A549 treated with DMSO at 1 μM for 4 hours (cell line): ENCODE measurements around the gene TNFSF9. TPM values are rescaled to one million over a fixed set of nuclear protein-coding genes. Genes with fewer than 3 reads are reported as not detected.

ENCODE experiments used
- total RNA-seq: library from RNA; stranded (reverse); fragments of 200-300 nt; extraction: Qiagen RNA extraction; gene quantifications from 5 replicates; pipeline ENCODE4 v1.2.3, GENCODE V29; 2022; ENCODE audit warnings: low read depth

The TNFSF9 gene, protein sequence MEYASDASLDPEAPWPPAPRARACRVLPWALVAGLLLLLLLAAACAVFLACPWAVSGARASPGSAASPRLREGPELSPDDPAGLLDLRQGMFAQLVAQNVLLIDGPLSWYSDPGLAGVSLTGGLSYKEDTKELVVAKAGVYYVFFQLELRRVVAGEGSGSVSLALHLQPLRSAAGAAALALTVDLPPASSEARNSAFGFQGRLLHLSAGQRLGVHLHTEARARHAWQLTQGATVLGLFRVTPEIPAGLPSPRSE
- total RNA-seq: 5.4 to 8.2 TPM (median 6.7 TPM) in 5 replicates

GRCh38 chr19:6530386-6531162 is at the start of gene TNFSF9:
Gene TNFSF9 (plus strand): TSS chr19:6531026. CDS start chr19:6531037, 11 bp downstream.

DNA sequence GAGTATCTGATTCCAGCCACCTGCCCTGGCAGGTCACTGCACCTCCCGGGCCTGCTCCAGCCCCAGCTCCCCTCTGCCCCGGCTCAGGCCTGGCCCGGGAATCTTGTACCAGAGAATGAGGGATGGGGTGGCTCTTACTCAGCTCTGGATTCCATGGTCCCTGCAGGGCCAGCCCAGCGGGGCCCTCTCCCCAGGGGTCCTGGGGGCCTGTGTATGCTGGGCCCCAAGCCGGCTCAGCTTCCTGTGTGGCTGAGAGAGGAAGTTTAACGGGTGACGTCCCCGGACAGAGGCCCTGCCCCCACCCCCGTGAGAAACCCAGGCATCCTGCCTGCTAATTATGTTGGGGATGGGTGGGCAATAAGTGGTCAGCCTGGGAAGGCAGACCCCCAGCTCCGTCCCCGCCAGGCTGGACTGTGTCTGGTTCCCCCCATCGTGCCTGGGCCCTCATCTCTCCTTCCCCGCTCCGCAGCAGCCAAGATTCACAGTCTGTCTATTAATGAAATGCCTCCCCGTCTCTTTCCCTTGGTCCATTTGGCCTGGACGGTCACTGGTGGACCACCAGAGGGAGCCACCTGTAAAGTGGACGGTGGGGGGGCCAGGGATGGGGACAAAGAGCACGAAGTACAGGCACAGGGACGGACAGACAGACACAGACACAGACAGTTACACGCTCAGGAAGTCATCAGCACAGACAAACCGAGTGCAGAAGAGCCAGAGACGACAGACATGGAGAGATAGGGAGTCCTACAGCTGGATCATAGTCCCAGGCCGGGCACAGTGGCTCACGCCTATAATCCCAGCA is 49.1 kb upstream of the TNFSF9 start, which contains the start of gene DENND1C:
Gene DENND1C, minus strand, starts transcription at position 247 of the 802 bp plus-strand sequence. Its CDS starts 92 bp downstream, at position 155.

GRCh38 chr19:6501740-6502648 is 28.8 kb upstream of the TNFSF9 start, which contains the start of gene TUBB4A:
Gene TUBB4A (minus strand): TSS chr19:6502309. CDS start chr19:6502212, 97 bp downstream.

Other genes starting within 250 kb of the TNFSF9 start
- not detected in 5 replicates for gene ACER1, start 197.4 kb upstream of the TNFSF9 start, total RNA-seq
- 47.8 to 73.0 TPM (median 66.4 TPM) in 5 replicates for gene CLPP, start 169.5 kb upstream of the TNFSF9 start, total RNA-seq
- 19.7 to 34.9 TPM (median 32.6 TPM) in 5 replicates for gene ALKBH7, start 158.2 kb upstream of the TNFSF9 start, total RNA-seq
- 0.41 to 1.1 TPM (median 0.88 TPM) in 5 replicates for gene PSPN, start 155.1 kb upstream of the TNFSF9 start, total RNA-seq
- gene GTF2F1, start 137.9 kb upstream of the TNFSF9 start, total RNA-seq: 55.2 to 62.8 TPM (median 60.7 TPM) in 5 replicates
- gene KHSRP, start 106.2 kb upstream of the TNFSF9 start, total RNA-seq: 204 to 240 TPM (median 217 TPM) in 5 replicates
- 0.13 to 0.20 TPM (median 0.16 TPM) in 4 of 5 replicates, not detected in the other for gene SLC25A41, start 97.3 kb upstream of the TNFSF9 start, total RNA-seq
- gene SLC25A23, start 71.2 kb upstream of the TNFSF9 start, total RNA-seq: 15.8 to 20.7 TPM (median 18.4 TPM) in 5 replicates
- 3.0 to 6.0 TPM (median 4.7 TPM) in 5 replicates for gene CRB3, start 66.8 kb upstream of the TNFSF9 start, total RNA-seq
- gene DENND1C, start 49.2 kb upstream of the TNFSF9 start, total RNA-seq: 0.16 to 0.56 TPM (median 0.24 TPM) in 5 replicates
- gene TUBB4A, start 28.7 kb upstream of the TNFSF9 start, total RNA-seq: 5.2 to 6.6 TPM (median 5.9 TPM) in 5 replicates
- 15.5 to 26.2 TPM (median 23.1 TPM) in 5 replicates for gene CD70, start 60.1 kb downstream of the TNFSF9 start, total RNA-seq
- 0.05 to 0.09 TPM (median 0.08 TPM) in 4 of 5 replicates, not detected in the other for gene TNFSF14, start 139.1 kb downstream of the TNFSF9 start, total RNA-seq
- gene C3, start 189.6 kb downstream of the TNFSF9 start, total RNA-seq: 39.0 to 46.5 TPM (median 41.8 TPM) in 5 replicates
- 31.9 to 42.4 TPM (median 41.7 TPM) in 5 replicates for gene GPR108, start 206.6 kb downstream of the TNFSF9 start, total RNA-seq
- 52.3 to 61.0 TPM (median 57.6 TPM) in 5 replicates for gene TRIP10, start 208.7 kb downstream of the TNFSF9 start, total RNA-seq
- 12.9 to 14.9 TPM (median 13.3 TPM) in 5 replicates for gene SH2D3A, start 236.4 kb downstream of the TNFSF9 start, total RNA-seq
- 7.0 to 8.7 TPM (median 8.2 TPM) in 5 replicates for gene VAV1, start 241.7 kb downstream of the TNFSF9 start, total RNA-seq